ENCODE data around the gene RMC1. TPM values are rescaled to one million over a fixed set of nuclear protein-coding genes. Genes with fewer than 3 reads are reported as not detected.
"Not testable (repeated sequence)": the region's sequence is repeated elsewhere in the genome, so short reads cannot be mapped to it uniquely, and the experiment has no call there.

The RMC1 gene
- 14.1 TPM for polyA plus RNA-seq (ENCODE audit: insufficient read length)

DNA sequence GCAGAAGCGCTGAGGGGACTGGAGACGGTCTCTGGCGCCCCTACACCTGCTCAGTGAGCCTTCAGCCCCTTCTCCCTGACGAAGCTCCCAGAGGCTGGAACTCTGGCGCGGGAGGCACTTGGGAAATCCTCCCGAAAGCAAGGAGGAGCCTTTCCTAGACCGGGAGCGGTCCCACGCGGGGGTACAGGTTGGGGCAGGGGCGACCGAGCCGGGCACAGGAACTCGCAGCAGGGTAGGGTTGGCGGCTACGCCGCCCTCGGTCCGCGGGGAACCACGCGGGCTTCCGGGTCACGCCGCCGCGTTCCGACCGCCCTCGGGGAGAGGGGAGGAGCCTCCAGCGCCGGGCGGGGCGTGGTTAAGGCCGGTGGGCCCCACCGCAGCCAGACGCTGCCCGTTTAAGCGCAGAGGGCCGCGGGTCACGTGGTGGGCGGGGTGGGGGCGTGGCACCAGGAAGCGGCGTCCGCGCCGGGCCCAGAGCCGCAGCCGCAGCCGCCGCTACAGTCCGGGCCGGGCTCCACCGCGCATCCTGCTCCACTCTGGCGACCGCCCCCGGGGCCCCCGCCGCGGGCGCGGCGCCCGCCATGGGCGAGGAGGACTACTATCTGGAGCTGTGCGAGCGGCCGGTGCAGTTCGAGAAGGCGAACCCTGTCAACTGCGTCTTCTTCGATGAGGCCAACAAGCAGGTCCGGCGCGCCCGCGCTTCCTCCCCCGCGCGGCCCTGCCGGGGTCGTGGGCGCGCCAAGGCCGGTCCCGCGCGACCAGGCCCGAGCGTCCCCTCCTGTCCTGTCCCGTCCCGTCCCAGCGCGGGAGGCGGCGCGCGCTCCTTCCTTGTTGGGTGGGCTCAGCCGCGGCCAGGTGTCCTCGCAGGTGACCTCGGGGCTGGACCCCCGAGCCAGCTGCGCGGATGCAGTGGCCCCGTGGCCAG, at the start of gene RMC1:
Gene RMC1, plus strand, starts transcription at position 474 of the 925 bp plus-strand sequence. Its CDS starts 108 bp downstream, at position 582.
- DNase-seq (ENCODE audit: low read depth) = peak; percentile 55

DNA sequence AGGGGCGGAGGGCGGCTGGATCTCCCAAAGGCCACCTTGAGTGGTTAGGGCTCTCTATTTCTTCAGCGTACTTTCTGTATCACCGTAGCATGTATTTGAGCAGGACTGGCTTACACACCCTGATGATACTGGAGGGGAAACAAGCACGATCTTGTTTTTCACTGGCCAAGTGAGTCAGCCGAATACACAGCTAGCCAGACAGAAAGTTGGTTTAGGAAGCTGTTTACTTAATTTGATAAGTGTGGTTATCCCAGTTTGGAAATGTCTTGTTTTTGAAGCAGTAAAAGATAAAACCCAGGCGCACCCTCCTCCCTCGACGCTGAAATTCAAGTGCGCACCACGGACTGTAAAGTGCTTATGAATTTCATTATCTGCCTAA, 49.6 kb upstream of the RMC1 start:
- DNase-seq (ENCODE audit: low read depth) = no peak

DNA sequence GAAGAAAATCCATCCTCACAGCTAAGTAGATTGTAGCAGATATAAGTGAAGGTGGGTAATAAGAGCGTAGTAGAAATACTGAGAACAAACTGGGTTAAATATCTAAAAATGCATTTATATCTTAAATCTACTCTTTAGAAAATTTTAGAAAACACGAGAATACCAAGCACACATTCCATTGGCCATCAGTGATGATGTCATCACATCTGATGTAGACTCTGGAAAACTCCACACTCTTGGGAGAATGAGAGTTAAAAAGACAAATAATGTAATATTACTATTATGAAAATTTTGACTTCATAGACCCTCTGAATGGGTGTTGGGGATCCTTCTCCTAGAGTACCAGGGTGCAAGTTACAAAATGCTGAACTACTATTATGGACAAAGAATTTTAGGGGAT, 46.5 kb upstream of the RMC1 start:
- DNase-seq (ENCODE audit: low read depth) = no peak

DNA sequence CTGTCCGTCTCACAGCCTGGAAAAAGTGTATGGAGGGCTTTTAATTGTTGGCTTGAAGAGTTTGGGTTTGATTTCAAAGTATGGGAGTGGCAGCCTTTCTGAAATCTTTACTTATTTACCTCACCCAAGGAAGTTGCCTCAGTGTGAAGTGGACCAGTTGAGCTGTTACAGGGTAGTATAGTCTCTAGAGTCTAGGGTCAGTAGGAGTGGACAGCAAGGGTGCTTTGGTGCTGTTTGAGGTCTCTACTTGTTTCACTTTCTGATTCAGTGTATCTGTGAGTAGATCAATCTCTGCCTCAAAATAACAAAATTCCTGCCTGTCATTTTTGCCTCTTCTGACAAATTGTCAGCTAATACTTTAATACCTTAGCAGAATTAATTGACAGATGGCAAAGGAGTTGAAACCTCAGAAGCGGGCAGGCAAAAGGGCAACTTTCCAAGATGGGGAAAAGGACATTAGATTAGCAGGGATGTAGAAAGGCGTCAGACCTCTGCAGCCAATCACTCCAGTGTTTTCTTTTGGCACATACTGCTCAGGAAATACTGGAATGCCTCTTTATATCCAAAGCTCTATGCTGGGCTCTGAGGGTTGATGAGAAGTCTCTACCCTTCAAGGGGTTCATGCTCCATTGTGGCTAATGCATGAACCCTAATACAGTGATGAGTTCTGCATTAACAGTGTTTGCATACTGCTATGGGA, 44.3 kb upstream of the RMC1 start:
- DNase-seq (ENCODE audit: low read depth) = no peak

DNA sequence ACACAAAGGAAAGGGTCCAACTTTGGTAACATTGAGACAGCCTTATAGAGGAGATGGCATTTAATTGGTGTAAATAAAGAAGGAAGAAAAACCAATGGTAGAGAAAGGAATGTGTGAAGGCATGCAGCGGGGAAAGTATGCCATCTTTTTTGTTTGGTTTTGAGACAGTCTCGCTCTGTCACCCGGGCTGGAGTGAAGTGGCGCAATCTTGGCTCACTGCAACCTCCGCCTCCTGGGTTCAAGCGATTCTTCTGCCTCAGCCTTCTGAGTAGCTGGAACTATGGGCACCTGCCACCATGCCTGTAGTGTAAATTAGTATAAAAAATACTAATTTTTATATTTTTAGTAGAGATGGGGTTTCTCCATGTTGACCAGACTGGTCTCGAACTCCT, 43.8 kb upstream of the RMC1 start:
- DNase-seq (ENCODE audit: low read depth) = no peak

DNA sequence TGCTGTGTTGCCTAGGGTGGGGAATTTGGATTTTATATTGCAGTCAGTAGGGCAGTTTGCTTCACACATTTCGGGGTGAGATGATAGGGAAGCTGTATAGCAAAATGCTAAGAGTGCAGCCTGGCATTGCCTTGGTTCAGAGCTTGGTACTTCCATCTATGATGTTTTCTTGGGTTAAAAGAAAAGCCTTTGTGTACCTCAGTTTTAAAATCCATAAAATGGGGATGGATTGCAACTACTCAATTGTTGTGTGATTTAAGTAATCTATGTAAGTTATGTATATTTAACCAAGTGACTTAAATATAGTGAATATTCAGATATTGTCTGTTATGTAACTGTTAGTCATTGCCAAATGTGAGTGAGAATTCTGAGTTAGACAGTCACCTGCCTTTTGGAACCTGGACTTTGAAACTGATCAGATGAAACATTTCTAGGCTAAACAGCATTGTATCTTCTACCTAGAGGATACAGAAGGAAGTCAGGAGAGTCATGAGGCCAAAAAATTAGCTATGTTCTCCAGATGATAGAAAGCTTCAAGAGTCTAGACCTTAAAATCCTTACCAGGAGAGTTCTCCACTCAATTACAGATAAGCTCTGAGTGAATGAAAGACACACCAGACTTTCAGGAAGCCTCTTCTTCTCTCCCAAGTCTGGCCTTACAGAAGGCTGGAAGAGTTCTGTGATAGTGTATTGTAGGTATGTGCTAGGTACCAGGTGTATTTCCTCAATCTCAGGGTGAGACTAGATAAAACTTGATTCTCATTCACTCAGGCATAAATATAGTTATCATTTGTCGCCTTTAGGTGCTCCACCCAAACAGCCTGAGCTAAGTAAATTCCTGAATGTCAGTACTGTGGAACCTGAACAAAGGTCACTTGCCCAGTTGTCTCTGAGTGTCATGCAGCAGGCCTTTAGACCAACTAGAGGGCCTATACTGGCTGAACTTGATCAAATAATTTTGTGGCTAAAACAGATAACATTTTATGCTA, 42.7 kb upstream of the RMC1 start:
- no peak for DNase-seq (ENCODE audit: low read depth)

DNA sequence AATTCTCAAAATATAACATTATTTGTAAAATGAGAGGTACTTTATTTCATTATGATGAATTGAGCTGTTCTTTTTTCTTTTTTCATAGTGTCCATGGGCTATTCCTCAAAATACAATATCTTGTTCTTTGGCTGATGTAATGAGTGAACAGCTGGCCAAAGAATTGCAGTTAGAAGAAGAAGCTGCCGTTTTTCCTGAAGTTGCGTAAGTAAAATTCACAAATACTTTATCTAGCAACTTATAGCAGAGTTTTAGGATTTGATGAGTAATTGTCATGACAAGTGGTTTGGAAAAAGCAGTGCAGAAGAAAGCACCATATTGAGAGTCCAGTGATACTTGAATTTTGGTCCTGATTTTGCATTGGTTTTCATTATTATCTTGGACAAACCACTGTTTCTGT, 40.4 kb upstream of the RMC1 start:
- DNase-seq (ENCODE audit: low read depth) = no peak

DNA sequence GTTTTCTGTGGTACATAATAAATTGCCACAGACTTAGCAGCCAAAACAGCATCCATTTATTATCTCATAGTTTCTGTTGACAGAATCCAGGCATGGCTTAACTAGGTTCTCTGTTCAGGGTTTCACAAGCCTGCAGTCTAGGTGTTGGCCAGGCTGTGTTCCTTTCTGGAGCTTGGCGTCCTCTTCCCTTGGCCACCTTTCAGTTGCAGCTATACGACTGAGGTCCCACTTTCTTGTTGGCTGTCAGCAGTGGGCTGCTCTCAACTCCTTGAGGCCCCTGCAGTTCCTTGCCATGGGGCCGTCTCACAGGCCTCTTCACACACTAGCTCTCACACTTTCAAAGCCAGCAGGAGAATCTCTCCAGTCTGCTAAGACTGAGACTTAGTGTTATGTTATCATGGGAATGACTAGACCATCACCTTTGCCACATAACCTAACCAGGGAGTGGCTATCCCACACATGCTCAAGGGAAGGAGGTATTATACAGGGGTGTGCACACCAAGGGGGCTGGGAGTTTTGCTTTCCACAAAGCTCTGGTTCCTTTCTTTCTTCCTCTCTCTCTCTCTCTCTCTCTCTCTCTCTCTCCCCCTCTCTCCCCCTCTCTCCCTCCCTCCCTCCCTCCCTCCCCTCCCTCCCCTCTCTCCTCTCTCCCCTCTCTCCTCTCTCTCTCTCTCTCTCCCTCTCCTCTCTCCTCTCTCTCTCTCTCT, 34.4 kb upstream of the RMC1 start:
- no peak for DNase-seq (ENCODE audit: low read depth)

DNA sequence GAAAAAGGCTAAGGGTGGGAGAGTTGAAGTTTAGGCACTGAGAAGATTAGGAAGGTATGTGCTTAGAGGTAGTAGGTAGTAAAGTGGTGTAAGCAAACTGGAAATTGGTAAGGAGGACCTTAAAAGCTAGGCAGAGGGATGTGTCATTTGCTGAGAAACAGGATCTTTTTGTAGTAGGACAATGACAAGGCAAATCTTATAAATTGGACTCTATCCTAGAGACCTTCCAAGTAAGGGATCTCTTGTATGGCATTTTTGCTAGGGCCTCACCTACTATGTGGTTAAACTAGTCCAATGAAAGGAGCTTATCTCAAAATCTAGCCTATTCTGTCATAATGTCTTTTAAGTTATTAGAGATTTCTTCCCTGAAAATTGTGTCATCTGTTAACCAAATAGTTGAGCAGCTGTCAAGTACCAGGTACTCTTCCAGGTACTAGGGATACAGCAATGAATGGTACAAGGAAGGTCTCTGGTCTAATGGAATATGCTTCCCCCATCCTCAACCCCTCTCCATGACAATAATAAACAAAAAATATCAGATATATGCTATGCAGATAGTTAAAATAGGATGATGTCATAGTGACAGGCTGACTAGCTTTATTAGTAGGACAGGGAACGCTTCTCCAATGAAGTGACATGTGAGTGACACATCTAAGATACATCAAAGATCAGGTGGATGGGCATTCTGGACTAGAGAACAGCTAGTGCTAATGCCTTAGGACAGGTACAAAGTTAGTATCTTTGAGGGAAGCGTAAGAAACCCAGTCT, 32.5 kb upstream of the RMC1 start:
- no peak for DNase-seq (ENCODE audit: low read depth)

DNA sequence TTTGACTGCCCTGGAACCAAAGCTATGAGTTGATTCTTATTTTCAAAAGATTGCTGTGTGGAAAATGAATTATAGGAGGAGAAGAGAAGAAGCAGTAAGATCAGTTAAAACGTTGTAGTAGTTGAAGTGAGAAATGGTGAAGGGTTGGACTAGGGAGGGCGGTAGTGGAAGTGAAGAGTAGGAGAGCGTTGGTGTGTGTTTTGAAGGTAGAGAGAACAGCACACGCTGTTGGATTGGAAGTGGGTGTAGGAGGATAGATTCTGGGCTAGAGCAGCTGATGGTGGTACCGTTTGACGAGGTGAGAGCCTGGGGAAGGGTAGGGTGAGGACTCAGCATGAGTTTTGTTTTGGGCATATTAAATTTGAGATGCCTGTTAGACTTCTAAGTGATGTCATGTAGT, 31.8 kb upstream of the RMC1 start:
- no peak for DNase-seq (ENCODE audit: low read depth)

DNA sequence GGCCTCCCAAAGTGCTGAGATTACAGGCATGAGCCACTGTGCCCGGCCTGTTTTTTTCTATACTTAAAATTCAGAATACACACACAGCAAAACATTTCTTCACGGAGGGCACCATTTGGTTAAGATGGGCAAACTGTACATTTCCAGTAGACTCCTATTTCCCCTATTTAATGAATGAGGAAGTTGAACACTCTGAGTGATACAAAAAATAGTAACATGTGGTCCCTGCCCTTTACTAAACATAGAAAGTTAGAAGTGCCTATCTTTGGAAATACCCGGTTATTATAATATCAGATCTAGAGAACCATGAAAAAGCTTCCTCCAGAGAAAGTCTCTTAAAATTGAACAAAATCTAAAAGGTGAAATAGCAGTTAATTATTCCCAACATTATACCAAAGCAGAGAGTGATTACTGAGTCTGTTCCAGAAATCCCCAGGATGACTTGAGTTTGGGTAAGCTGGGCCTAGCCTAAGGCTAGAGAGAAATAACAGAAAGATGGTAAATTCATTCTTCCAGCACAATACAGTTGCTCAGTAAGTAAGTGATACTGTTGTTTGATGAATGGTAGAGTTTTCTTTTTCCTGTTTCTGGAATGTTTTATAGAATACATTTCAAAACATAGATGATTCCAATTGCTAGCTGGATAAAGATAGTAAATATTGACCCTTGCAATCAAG, 23.3 kb upstream of the RMC1 start:
- DNase-seq (ENCODE audit: low read depth) = no peak

DNA sequence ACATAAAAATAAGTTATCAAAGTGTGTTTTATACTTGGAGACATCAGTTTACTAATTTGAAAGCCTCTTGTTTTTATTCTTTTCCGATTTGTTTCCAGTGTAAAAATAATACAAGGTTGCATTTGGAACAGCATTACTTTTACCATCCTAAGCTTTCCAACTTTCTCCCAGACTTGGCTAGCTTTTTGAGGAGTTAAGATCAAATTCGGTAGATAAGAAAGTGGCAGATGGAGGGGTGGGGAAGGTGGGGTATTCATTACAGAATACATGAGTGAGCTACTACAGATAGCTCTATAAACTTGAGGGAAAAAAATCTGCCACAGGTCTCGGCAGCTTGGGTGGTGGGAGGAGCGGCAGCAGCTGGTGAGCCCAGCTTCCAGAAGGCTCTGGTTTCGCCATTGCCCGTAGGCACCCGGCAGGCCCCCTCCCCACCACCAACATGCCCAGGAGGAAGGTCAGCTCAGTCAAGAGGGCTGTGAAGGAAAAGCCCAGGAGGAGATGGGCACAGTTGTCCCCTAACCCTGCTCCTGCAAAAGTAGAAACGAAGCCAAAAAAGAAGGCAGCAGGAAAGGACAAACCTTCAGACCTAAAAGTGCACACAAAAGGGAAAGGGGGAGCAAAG, 18.6 kb upstream of the RMC1 start:
- DNase-seq (ENCODE audit: low read depth) = no peak

DNA sequence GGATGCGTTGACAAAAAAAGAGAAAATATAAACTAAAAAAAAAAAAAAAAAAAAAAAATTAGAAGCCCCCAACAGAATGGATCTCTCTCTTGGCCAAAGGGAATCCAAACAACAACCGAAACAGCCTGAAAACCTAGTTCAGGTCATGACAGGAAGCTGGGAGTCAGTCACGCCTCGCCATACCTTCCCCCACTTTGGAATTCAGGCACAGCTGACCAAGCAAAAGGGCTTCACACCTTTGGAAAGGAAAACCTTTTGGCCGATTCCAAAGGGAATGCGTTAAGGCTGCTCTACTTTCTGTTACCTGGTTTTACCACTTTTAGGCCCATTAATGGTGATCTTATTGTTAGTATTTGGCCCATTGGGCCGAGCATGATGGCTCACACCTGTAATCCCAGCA, 17.9 kb upstream of the RMC1 start:
- no peak for DNase-seq (ENCODE audit: low read depth)

DNA sequence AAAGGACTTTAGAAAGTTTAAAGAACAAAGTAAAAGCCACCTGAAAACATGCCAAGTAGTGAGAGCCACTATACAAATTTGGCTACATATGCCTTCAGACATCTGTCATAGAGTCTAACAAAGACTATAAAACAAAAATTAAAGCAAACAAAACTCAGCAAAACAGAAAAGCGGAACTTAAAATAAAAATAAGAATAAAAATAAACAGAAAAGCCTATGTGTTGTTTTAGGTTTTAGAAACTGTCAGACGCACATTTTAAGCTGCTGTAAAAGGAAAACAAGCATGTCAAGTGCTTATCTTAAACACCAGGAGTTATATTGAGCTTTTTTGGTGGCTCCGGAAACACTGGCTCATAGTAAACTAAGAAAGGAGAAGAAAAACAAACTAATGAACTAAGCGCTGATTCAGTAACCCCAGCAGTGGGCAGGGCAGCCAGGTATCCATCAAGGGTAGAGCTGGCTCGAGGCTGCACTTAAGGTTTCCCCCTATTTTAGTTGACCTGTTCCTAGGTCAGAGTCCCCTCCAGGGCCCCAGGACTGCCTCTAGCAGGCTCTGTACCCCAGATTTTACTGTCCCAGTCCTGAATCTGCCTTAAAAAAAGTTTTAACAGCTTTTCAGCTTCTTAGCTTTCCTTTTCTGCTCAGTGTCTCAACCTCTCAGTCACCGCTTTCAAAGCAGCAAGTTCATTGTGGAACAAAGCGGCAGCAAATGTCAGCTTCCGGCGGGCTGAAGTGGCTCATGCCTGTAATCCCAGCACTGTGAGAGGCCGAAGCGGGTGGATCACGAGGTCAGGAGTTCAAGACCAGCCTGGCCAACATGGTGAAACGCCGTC, 15.4 kb upstream of the RMC1 start:
- no peak for DNase-seq (ENCODE audit: low read depth)

DNA sequence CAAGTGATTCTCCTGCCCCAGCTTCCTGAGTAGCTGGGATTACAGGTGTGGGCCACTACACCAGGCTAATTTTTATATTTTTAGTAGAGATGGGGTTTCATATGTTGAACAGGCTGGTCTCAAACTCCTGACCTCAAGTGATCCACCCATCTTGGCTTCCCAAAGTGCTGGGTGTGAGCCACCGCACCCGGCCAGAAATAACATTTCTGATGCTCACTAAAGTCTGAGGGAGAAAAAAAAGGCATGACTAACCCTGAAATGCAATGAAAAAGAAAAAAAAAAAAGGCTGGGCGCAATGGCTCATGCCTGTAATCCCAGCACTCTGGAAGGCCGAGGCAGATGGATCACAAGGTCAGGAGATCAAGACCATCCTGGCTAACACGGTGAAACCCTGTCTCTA, 13.7 kb upstream of the RMC1 start:
- DNase-seq (ENCODE audit: low read depth) = not testable (repeated sequence)

DNA sequence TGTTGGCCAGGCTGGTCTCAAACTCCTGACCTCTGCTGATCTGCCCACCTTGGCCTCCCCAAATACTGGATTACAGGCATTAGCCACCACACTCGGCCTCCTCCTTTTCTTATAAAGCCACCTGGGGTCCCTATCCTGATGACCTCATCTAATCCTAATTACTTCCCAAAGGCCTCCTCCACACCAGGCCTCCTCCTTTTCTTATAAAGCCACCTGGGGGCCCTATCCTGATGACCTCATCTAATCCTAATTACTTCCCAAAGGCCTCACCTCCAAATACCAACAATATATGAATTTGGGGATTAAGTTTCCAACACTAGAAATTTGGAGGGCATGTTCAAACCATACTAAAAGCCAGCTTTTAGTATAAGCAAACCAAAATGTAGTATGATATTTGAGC, 9.7 kb upstream of the RMC1 start:
- DNase-seq (ENCODE audit: low read depth) = no peak

DNA sequence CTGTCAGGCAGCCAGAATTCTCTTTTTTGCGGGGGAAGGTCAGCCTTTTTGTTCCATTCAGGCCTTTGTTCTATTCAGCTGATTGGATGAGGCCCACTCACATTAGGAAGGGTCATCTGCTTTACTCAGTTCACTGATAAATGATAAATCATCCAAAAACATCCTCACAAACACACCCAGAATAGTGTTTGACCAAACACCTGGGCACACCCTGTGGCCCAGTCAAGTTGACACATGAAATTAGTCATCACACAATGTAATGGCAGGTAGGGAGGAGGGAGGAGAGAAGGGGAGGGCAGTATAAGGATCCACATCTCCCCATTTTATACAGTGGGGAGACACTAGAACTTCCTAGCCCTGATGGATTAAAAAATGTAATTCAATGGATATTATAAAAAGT, 8.3 kb upstream of the RMC1 start:
- no peak for DNase-seq (ENCODE audit: low read depth)

DNA sequence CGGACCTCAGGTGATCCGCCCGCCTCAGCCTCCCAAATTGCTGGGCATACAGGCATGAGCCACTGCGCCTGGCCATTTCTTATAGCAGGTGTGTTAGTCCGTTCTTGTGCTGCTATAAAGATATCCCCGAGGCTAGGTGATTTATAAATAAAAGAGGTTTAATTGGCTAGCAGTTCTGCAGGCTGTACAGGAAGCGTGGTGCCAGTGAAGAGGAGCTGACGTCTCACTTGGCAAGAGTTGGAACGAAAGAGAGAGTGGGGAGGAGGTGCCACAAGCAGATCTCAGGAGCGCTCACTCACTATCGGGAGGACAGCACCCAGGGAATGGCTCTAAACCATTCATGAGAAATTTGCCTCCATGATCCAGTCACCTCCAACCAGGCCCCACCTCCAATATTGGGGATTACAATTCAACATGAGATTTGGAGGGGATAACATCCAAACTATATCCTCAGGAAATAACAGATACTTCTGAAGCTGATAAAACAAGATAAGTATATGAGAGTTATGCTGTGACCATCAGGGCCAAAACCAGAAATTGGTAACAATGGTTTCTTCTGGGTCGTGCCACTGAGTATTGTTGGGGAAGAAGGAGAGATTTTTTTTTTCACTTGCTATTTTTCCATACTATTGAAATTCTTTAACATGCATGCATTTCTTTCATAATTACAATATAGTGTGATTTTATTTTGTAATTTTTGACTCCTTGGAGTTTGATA, 7.4 kb upstream of the RMC1 start:
- DNase-seq (ENCODE audit: low read depth) = no peak
